GM23248 (cell line): ENCODE results near the gene COL6A5. TPM values are rescaled to one million over a fixed set of nuclear protein-coding genes. Genes with fewer than 3 reads are reported as not detected.

Experiments
- DNase-seq: peaks from one replicate; pipeline ENCODE4 v3.0.0-alpha.2; 2015
- H2AFZ ChIP-seq: fragments of 200-600 bp; sonication (generic); 2 replicates; pipeline ENCODE4 v1.6.1; 2016; ENCODE audit warnings: antibody characterized with exemption
- H3F3A ChIP-seq: fragments of 200-600 bp; sonication (generic); 2 replicates; pipeline ENCODE4 v1.6.1; 2016; ENCODE audit warnings: mild to moderate bottlenecking, antibody characterized with exemption, mixed run types; ENCODE audit not compliant: insufficient read depth
- H3K27ac ChIP-seq: fragments of 200-600 bp; sonication (generic); 2 replicates; pipeline ENCODE4 v1.5.1; 2016; ENCODE audit warnings: mild to moderate bottlenecking
- H3K27me3 ChIP-seq: fragments of 200-600 bp; sonication (generic); replicated peaks from 2 replicates; pipeline ENCODE4 v1.6.1; 2016; ENCODE audit warnings: mild to moderate bottlenecking; ENCODE audit not compliant: insufficient read depth
- H3K36me3 ChIP-seq: fragments of 200-600 bp; sonication (generic); 2 replicates; pipeline ENCODE4 v1.6.1; 2016; ENCODE audit warnings: low read depth, mild to moderate bottlenecking
- H3K4me1 ChIP-seq: fragments of 200-600 bp; sonication (generic); 2 replicates; pipeline ENCODE4 v1.6.1; 2016; ENCODE audit warnings: mild to moderate bottlenecking; ENCODE audit not compliant: insufficient read depth
- H3K4me2 ChIP-seq: fragments of 200-600 bp; sonication (generic); one replicate; pipeline ENCODE4 v1.6.1; 2016; ENCODE audit warnings: mild to moderate bottlenecking; ENCODE audit not compliant: unreplicated experiment
- H3K4me3 ChIP-seq: fragments of 200-600 bp; sonication (generic); 2 replicates; pipeline ENCODE4 v1.5.1; 2016; ENCODE audit warnings: mild to moderate bottlenecking
- H3K79me2 ChIP-seq: fragments of 200-600 bp; sonication (generic); 2 replicates; pipeline ENCODE4 v1.6.1; 2016; ENCODE audit warnings: mild to moderate bottlenecking; ENCODE audit not compliant: insufficient read depth
- H3K9ac ChIP-seq: fragments of 200-600 bp; sonication (generic); 2 replicates; pipeline ENCODE4 v1.6.1; 2016; ENCODE audit warnings: mild to moderate bottlenecking
- H3K9me2 ChIP-seq: fragments of 200-600 bp; sonication (generic); 2 replicates; pipeline ENCODE4 v1.6.1; 2016; ENCODE audit warnings: mixed run types, mild to moderate bottlenecking, moderate library complexity; ENCODE audit not compliant: insufficient read depth
- H3K9me3 ChIP-seq: fragments of 200-600 bp; sonication (generic); one replicate; pipeline ENCODE4 v1.6.1; 2017; ENCODE audit warnings: low read depth
- H4K20me1 ChIP-seq: fragments of 200-600 bp; sonication (generic); 2 replicates; pipeline ENCODE4 v1.6.0; 2016; ENCODE audit not compliant: insufficient read depth
- EZH2 ChIP-seq: fragments of 200-600 bp; sonication (generic); IDR thresholded peaks from 2 replicates; pipeline ENCODE4 v1.6.1; 2018; ENCODE audit warnings: antibody characterized with exemption, mild to moderate bottlenecking; ENCODE audit not compliant: insufficient read depth, poor library complexity, severe bottlenecking
- EZH2phosphoT487 ChIP-seq: fragments of 200-600 bp; sonication (generic); IDR thresholded peaks from 2 replicates; pipeline ENCODE4 v1.6.1; 2018; ENCODE audit warnings: antibody characterized with exemption, moderate library complexity, mild to moderate bottlenecking, low read depth; ENCODE audit not compliant: insufficient read depth
- WGBS, 2 experiments: methylation state at CpG; one replicate each; pipeline ENCODE4 v1.1.6; 2015 to 2017; ENCODE audit warnings: low lambda C conversion rate in 2 of 2, low coverage in 1 of 2; ENCODE audit errors: missing lambda C conversion rate in 2 of 2; 5-methylcytosine and 5-hydroxymethylcytosine counted together
- in situ Hi-C: fragments of 300-500 bp; cut with MboI; formaldehyde crosslinking; loops from 2 replicates; pipeline ENCODE4 v1.15.0; 2020
- polyA plus RNA-seq: library from polyadenylated mRNA; unstranded; fragments of >200 nt; fragmentation: Nextera tagmentation; extraction: Ambion mirVana; gene quantifications from 2 replicates; pipeline ENCODE4 v1.2.1, GENCODE V29; 2016
- total RNA-seq: library from RNA; depleted of rRNA; stranded (reverse); fragments of >200 nt; shearing (Covaris generic); gene quantifications from 2 replicates; pipeline ENCODE4 v1.2.3, GENCODE V29; 2014

COL6A5 gene
- total and polyA plus RNA-seq, 2 experiments from 2014 or later = not detected

GRCh38 chr3:130425484-130425883, 80.0 kb downstream of the COL6A5 start:
- H3K4me3 ChIP-seq = no peak overlapping the region
- H3K4me1 ChIP-seq = no peaks in the 10 kb centered on the region
- peaks cover 19% of the 10 kb centered on the region for H3K27me3 ChIP-seq
- no peaks in the 10 kb centered on the region for H4K20me1 ChIP-seq
- no peak overlapping the region for H3K27ac ChIP-seq
- 7 to 12% methylated on average over 1 of the region's 1 CpG for WGBS, 2 experiments
- H2AFZ ChIP-seq = no peak overlapping the region
- H3K79me2 ChIP-seq = no peaks in the 10 kb centered on the region
- H3K4me2 ChIP-seq = no peak overlapping the region
- no peak for TF ChIP-seq EZH2phosphoT487
- TF ChIP-seq EZH2 = no peak
- no peak overlapping the region for H3K9ac ChIP-seq
- no peaks in the 10 kb centered on the region for H3K9me2 ChIP-seq
- no peaks in the 10 kb centered on the region for H3K36me3 ChIP-seq
- no peaks in the 10 kb centered on the region for H3F3A ChIP-seq
- in situ Hi-C loops = no loop called here
- peak; percentile 2 for DNase-seq
- no peaks in the 10 kb centered on the region for H3K9me3 ChIP-seq

- in situ Hi-C loops = no loop called here
- Histone ChIP-seq H4K20me1 (no peaks in the 10 kb centered on the region), H3K27ac (no peak overlapping the region), H3K9me3 (no peaks in the 10 kb centered on the region), H3K9ac (no peak overlapping the region), H3K79me2 (no peaks in the 10 kb centered on the region), H3K4me2 (no peak overlapping the region), H3K9me2 (no peaks in the 10 kb centered on the region), H3F3A (no peaks in the 10 kb centered on the region), H3K27me3 (peaks cover 19% of the 10 kb centered on the region), H3K4me3 (no peak overlapping the region), H3K4me1 (no peaks in the 10 kb centered on the region), H2AFZ (no peak overlapping the region), H3K36me3 (no peaks in the 10 kb centered on the region)
- TF ChIP-seq EZH2phosphoT487 = no peak
- TF ChIP-seq EZH2 = no peak
- no peak for DNase-seq
- 74 to 76% methylated on average over 5 of the region's 5 CpGs for WGBS, 2 experiments
These were observed 80.7 kb downstream of the COL6A5 start for GRCh38 chr3:130426206-130426605.

- peaks cover 14% of the 10 kb centered on the region for H3K27me3 ChIP-seq
- WGBS, 2 experiments = 14% methylated on average over 5 of the region's 5 CpGs
- DNase-seq = no peak
These were observed 83.6 kb downstream of the COL6A5 start for GRCh38 chr3:130428871-130429712.

GRCh38 chr3:130429713-130430023, 84.2 kb downstream of the COL6A5 start:
- WGBS, 2 experiments = 26 to 36% methylated on average over 2 of the region's 2 CpGs
- Histone ChIP-seq H3K27me3 (peaks cover 14% of the 10 kb centered on the region), H3K27ac (no peak overlapping the region), H3K9me3 (no peaks in the 10 kb centered on the region), H3K36me3 (no peaks in the 10 kb centered on the region), H2AFZ (no peak overlapping the region), H3F3A (no peaks in the 10 kb centered on the region), H3K4me2 (no peak overlapping the region), H3K79me2 (no peaks in the 10 kb centered on the region), H3K9ac (no peak overlapping the region), H3K4me3 (no peak overlapping the region), H4K20me1 (no peaks in the 10 kb centered on the region), H3K4me1 (no peaks in the 10 kb centered on the region), H3K9me2 (no peaks in the 10 kb centered on the region)
- no peak for TF ChIP-seq EZH2
- no peak for TF ChIP-seq EZH2phosphoT487
- no peak for DNase-seq
- in situ Hi-C loops = no loop called here

More at GRCh38 chr3:130428871-130429712, 83.6 kb downstream of the COL6A5 start:
- no peaks in the 10 kb centered on the region for H3K4me1 ChIP-seq
- no peaks in the 10 kb centered on the region for H3F3A ChIP-seq
- no peaks in the 10 kb centered on the region for H3K79me2 ChIP-seq
- TF ChIP-seq EZH2 (no peak), EZH2phosphoT487 (no peak)
- no peaks in the 10 kb centered on the region for H3K36me3 ChIP-seq
- H3K9me2 ChIP-seq = no peaks in the 10 kb centered on the region
- no peak overlapping the region for H2AFZ ChIP-seq
- H3K9ac ChIP-seq = no peak overlapping the region
- H3K4me2 ChIP-seq = no peak overlapping the region
- no peaks in the 10 kb centered on the region for H4K20me1 ChIP-seq
- no peak overlapping the region for H3K4me3 ChIP-seq
- in situ Hi-C loops = no loop called here
- no peaks in the 10 kb centered on the region for H3K9me3 ChIP-seq
- no peak overlapping the region for H3K27ac ChIP-seq
